Measurements from ENCODE around the gene USP5. TPM values are rescaled to one million over a fixed set of nuclear protein-coding genes. Genes with fewer than 3 reads are reported as not detected.
A peak's percentile ranks its signal among the peaks of the same experiment; 100 is the strongest.

USP5 gene
- total and polyA plus RNA-seq, 7 donors = 25.4 to 51.5 (median 41.1) TPM

DNA sequence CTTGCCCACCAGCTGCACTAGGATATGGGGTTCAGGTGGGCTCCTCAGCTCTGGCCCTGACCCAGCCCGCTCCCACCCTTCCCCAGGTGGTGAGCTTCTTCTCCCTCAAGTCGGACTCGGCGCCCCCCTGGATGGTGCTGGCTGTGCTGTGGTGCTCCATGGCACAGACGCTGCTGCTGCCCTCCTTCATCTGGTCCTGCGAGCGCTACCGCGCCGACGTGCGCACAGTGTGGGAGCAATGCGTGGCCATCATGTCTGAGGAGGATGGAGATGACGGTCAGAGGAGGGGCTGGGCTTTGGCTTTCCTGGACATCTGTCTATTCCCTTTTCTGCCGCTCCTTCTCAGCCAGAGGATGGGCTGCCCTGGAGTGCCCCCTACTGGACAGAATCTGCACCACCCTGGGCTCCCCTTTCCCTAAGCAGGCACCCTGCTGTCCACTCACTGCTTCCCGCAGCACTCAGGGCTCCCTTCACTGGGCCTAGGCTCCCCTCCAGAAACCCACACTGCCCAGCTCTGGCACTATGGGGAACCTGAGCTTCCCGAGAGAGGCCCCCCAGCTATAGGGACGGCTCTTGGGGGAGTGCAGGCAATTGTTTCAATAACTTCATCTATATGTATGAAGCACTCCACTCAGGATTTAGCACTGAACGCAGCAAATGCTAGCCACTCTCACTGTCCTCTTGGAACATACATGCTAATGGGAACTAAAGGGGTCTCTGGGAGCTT is 26.4 kb upstream of the USP5 start:
- intact Hi-C loops (cut with DNase I) = loop anchor here (1.0 to 5.0 kb wide), 5 partner anchors 47 to 208 kb away; partner anchors contain the start of genes MLF2 and PTMS
- no peak overlapping the region for H3K27ac ChIP-seq

GRCh38 chr12:6826125-6826733 is 25.7 kb upstream of the USP5 start:
- intact Hi-C loops (cut with DNase I) = loop anchor here (5.0 kb wide), 2 partner anchors 59 to 209 kb away; partner anchors contain the start of gene PTMS
- Histone ChIP-seq H3K4me1 (peaks cover 3 to 62% (median 44%) of the 10 kb centered on the region in 4 donors), H3K9me3 (no peaks in the 10 kb centered on the region), H3K27ac (peak overlapping the region in 1 of 4 donors; percentile 91), H3K4me3 (no peak overlapping the region), H3K36me3 (peaks cover 0 to 5% (median under 1%) of the 10 kb centered on the region in 4 donors), H3K27me3 (no peaks in the 10 kb centered on the region)
- WGBS, 2 donors = 76 to 85% methylated on average over 17 of the region's 17 CpGs
- no peak for DNase-seq
- TF ChIP-seq CTCF (IDR thresholded peaks at IDR 0.05) (no peak), POLR2A (IDR thresholded peaks at IDR 0.05) (no peak), POLR2AphosphoS5 (IDR thresholded peaks at IDR 0.05) (no peak), EP300 (IDR thresholded peaks at IDR 0.05) (no peak)

More for the DNA sequence above, 26.4 kb upstream of the USP5 start:
- peak overlapping the region in 1 of 4 donors; percentile 18 for H3K4me3 ChIP-seq
- no peak for TF ChIP-seq POLR2A (IDR thresholded peaks at IDR 0.05)
- peak; percentile 84 to 95 (median 92) for TF ChIP-seq CTCF (IDR thresholded peaks at IDR 0.05)
- TF ChIP-seq EP300 (IDR thresholded peaks at IDR 0.05) = no peak
- TF ChIP-seq POLR2AphosphoS5 (IDR thresholded peaks at IDR 0.05) = peak in 3 of 4 donors; percentile 4 to 22 (median 9)
- H3K9me3 ChIP-seq = no peaks in the 10 kb centered on the region
- no peaks in the 10 kb centered on the region for H3K27me3 ChIP-seq
- H3K36me3 ChIP-seq = no peaks in the 10 kb centered on the region
- H3K4me1 ChIP-seq = peaks cover 3 to 66% (median 49%) of the 10 kb centered on the region in 4 donors
- 11 to 15% methylated on average over 19 of the region's 19 CpGs for whole genome bisulfite sequencing, 2 donors
- DNase-seq = peak; percentile 94

DNA sequence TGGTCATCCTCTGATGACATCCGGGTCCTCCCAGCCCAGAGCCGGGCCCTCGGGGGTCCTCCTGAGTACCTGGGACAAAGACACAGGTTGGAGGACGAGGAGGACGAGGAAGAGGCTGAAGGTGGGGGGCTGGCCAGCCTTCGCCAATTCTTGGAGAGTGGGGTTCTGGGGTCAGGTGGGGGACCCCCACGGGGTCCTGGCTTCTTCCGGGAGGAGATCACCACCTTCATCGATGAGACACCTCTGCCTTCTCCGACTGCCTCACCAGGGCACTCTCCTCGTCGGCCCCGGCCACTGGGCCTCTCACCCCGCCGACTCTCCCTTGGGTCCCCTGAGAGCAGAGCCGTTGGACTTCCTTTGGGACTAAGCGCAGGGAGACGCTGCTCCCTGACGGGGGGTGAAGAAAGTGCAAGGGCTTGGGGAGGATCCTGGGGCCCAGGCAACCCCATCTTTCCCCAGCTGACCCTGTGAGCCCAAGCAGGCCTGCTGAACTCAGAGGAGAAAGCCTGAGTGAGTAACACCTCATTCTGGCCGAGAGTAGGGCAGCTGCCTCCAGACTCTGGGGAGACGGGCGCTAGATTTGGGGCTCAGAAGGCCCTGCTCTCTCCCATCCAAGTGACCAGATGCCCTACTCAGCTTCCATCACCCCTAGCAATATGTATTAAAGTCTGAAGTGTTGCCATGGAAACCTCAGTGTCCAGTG is 25.1 kb upstream of the USP5 start:
- peaks cover 3 to 58% (median 41%) of the 10 kb centered on the region in 4 donors for H3K4me1 ChIP-seq
- intact Hi-C loops (cut with DNase I) = loop anchor here (5.0 kb wide), 2 partner anchors 60 to 210 kb away; partner anchors contain the start of gene PTMS
- H3K4me3 ChIP-seq = no peak overlapping the region
- H3K27ac ChIP-seq = peak overlapping the region; percentile 80 to 91 (median 86)
- 81 to 85% methylated on average over 22 of the region's 22 CpGs for WGBS, 2 donors
- peaks cover 0 to 12% (median 6%) of the 10 kb centered on the region in 4 donors for H3K36me3 ChIP-seq
- TF ChIP-seq CTCF (IDR thresholded peaks at IDR 0.05) (no peak), POLR2A (IDR thresholded peaks at IDR 0.05) (no peak), EP300 (IDR thresholded peaks at IDR 0.05) (no peak), POLR2AphosphoS5 (IDR thresholded peaks at IDR 0.05) (no peak)
- H3K9me3 ChIP-seq = no peaks in the 10 kb centered on the region
- no peaks in the 10 kb centered on the region for H3K27me3 ChIP-seq
- DNase-seq = no peak

GRCh38 chr12:6827437-6827911 is 24.5 kb upstream of the USP5 start:
- WGBS, 2 donors = 4 to 12% methylated on average over 8 of the region's 8 CpGs
- Histone ChIP-seq H3K4me1 (peaks cover 3 to 52% (median 35%) of the 10 kb centered on the region in 4 donors), H3K27me3 (no peaks in the 10 kb centered on the region), H3K4me3 (peak overlapping the region in 1 of 4 donors; percentile 69), H3K36me3 (peaks cover 0 to 18% (median 6%) of the 10 kb centered on the region in 4 donors), H3K9me3 (no peaks in the 10 kb centered on the region), H3K27ac (peak overlapping the region; percentile 80 to 91 (median 86))
- DNase-seq = peak; percentile 97
- TF ChIP-seq POLR2AphosphoS5 (IDR thresholded peaks at IDR 0.05) = peak in 1 of 4 donors; percentile 67
- TF ChIP-seq CTCF (IDR thresholded peaks at IDR 0.05) = no peak
- intact Hi-C loops (cut with DNase I) = loop anchor here (5.0 kb wide), 2 partner anchors 60 to 210 kb away; partner anchors contain the start of gene PTMS
